Lower lobe of right lung (tissue), 2 donors: ENCODE data around the gene AUTS2. TPM values are rescaled to one million over a fixed set of nuclear protein-coding genes. Genes with fewer than 3 reads are reported as not detected.

Source experiments
- ATAC-seq, 2 donors: fragments of 200-7000 bp; cut with Tn5 transposase; one replicate each; pipeline ENCODE4 v1.9.1; 2020 to 2022; ENCODE audit warnings: mild to moderate bottlenecking in 2 of 2, moderate library complexity in 2 of 2
- DNase-seq: peaks from one replicate; pipeline ENCODE4 v3.0.0-alpha.2; 2020
- H3K27ac ChIP-seq: fragments of 200-600 bp; one replicate; pipeline ENCODE4 v1.8.0; 2022
- H3K27me3 ChIP-seq: fragments of 200-600 bp; one replicate; pipeline ENCODE4 v1.8.0; 2022; ENCODE audit warnings: low read depth
- H3K36me3 ChIP-seq: fragments of 200-600 bp; one replicate; pipeline ENCODE4 v1.8.0; 2022; ENCODE audit warnings: mild to moderate bottlenecking
- H3K4me1 ChIP-seq: fragments of 200-600 bp; one replicate; pipeline ENCODE4 v1.8.0; 2022
- H3K4me3 ChIP-seq: fragments of 200-600 bp; one replicate; pipeline ENCODE4 v1.8.0; 2022; ENCODE audit warnings: mild to moderate bottlenecking
- H3K9me3 ChIP-seq: fragments of 200-600 bp; one replicate; pipeline ENCODE4 v1.8.0; 2022
- intact Hi-C: fragments of 100-400 bp; cut with DNase I; formaldehyde crosslinking; loops from one replicate; pipeline ENCODE4 v1.11.0; 2022
- total RNA-seq: library from RNA; stranded (reverse); fragmentation: NEBNext Ultra II Directional; extraction: Animal tissue kit (Norgen Biotek cat#: 25700); gene quantifications from one replicate; pipeline ENCODE4 v1.2.1, GENCODE V29; 2021
- TF ChIP-seq, protein P1 (sequence below): fragments of 200-600 bp; IDR thresholded peaks from one replicate; pipeline ENCODE4 v1.8.0; 2022; ENCODE audit warnings: antibody characterized with exemption, mild to moderate bottlenecking
- donor health status: DM: no; HTN: yes; CAD: no; lungs with severe emphysema.

AUTS2 gene
- total RNA-seq, 1 donor from 2014 or later: 45.7 TPM

DNA sequence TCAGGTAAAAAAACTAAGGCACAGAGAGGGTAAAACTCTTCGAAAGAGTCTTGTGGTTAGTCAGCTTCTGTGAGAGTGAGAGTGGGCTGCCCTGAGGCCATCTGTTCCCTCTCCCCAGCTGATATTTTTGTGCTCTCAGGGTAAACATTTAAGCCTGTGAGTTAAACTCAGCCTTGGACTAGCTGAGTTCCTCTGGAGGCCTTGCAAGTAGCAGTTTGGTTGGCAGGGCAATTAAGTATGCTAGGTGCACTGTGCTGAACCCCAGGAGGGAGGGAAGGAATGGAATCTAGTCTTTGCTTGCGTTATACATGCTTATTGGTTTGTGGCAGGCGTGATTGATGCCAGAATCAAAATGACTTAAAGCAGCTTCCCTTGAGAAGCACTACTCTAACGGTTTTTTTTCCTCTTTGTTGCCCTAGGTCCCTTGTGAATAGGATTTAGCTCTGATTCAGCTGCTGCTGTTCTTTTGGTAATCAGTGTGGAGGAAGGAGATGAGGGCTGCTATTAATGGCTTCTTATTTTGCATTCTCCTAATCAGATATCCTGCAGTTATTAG is 140.2 kb downstream of the AUTS2 start:
- no peaks in the 10 kb centered on the region for H3K36me3 ChIP-seq
- DNase-seq (no peak), ATAC-seq (no peak)
- TF ChIP-seq, protein P1, sequence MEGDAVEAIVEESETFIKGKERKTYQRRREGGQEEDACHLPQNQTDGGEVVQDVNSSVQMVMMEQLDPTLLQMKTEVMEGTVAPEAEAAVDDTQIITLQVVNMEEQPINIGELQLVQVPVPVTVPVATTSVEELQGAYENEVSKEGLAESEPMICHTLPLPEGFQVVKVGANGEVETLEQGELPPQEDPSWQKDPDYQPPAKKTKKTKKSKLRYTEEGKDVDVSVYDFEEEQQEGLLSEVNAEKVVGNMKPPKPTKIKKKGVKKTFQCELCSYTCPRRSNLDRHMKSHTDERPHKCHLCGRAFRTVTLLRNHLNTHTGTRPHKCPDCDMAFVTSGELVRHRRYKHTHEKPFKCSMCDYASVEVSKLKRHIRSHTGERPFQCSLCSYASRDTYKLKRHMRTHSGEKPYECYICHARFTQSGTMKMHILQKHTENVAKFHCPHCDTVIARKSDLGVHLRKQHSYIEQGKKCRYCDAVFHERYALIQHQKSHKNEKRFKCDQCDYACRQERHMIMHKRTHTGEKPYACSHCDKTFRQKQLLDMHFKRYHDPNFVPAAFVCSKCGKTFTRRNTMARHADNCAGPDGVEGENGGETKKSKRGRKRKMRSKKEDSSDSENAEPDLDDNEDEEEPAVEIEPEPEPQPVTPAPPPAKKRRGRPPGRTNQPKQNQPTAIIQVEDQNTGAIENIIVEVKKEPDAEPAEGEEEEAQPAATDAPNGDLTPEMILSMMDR: no peak
- intact Hi-C loops: no loop called here
- peaks cover 9% of the 10 kb centered on the region for H3K4me1 ChIP-seq
- H3K9me3 ChIP-seq: no peaks in the 10 kb centered on the region
- H3K4me3 ChIP-seq: no peak overlapping the region
- H3K27me3 ChIP-seq: no peaks in the 10 kb centered on the region
- no peak overlapping the region for H3K27ac ChIP-seq

DNA sequence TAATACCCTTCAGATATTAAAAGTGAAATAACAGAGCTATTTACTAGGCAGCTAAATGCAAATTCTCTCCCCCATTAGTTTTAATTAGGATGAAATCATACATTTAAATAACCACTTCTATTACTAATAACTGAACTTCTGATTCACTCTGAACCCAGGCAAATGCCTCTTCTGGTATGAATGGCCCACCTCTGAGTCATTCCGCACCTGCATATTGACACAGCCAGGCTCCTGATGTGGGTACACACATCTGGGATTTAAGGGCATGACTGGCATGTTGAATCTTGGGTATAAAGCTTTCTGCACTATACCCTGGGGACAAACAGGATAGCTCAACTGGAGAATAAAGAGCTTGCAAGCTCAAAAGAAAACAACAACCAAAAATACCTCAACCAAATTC is 140.9 kb downstream of the AUTS2 start:
- Histone ChIP-seq H3K27ac (no peak overlapping the region), H3K27me3 (no peaks in the 10 kb centered on the region), H3K36me3 (no peaks in the 10 kb centered on the region), H3K4me3 (no peak overlapping the region), H3K4me1 (peaks cover 9% of the 10 kb centered on the region), H3K9me3 (no peaks in the 10 kb centered on the region)
- ATAC-seq: peak in 1 of 2 donors; percentile 60
- intact Hi-C loops: no loop called here
- no peak for DNase-seq
- TF ChIP-seq, protein P1: no peak

DNA sequence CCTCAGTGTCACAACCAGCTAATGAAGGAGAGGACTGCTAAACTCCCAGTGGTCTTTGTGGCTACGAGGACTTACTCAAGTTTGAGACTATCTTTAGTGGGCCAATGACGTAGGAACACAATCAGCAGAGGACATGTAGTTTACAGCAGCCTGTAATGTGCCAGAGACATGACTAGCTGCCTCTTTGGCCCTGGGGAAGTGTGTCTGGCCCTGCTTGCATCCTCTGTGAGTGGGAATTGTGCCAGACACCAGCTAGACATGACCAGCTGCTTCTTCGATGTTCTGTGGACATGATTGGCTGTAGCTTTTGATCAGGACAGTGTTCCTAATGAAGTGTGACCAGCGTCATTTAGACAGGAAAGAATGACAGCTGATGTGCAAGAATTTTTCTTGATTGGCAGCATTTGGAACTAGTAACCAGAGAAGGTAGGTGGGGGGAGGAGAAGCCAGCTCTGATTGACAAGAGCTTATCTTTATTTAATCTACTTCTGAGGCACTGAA is 141.7 kb downstream of the AUTS2 start:
- no peaks in the 10 kb centered on the region for H3K27me3 ChIP-seq
- no peak overlapping the region for H3K4me3 ChIP-seq
- H3K36me3 ChIP-seq: no peaks in the 10 kb centered on the region
- ATAC-seq (peak; percentile 50 to 55), DNase-seq (no peak)
- H3K4me1 ChIP-seq: peaks cover 9% of the 10 kb centered on the region
- no peaks in the 10 kb centered on the region for H3K9me3 ChIP-seq
- no peak overlapping the region for H3K27ac ChIP-seq
- TF ChIP-seq, protein P1: no peak
- intact Hi-C loops: no loop called here

DNA sequence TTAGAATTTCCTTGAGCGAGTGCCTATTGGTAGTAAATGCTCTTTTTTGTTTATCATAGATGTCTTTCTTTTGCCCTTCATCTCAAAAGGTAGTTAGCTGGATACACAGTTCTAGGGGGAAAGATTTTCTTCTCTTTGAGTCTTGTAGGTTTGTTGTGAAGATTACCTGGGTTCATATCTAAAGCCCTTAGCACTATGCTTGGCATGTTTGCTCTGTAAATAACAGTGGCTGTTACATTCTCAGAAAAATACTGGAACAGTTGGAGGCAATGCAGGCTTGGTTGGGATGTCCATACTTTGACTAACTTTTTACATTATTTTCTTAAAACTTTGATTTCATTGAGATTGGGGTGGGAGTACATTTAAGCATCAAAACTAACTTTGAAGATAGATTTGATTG is 144.0 kb downstream of the AUTS2 start:
- ATAC-seq: no peak
- Histone ChIP-seq H3K4me1 (peaks cover 9% of the 10 kb centered on the region), H3K4me3 (no peak overlapping the region), H3K27ac (no peak overlapping the region), H3K9me3 (no peaks in the 10 kb centered on the region), H3K36me3 (no peaks in the 10 kb centered on the region), H3K27me3 (no peaks in the 10 kb centered on the region)
- intact Hi-C loops: no loop called here
- TF ChIP-seq, protein P1: no peak
- no peak for DNase-seq

DNA sequence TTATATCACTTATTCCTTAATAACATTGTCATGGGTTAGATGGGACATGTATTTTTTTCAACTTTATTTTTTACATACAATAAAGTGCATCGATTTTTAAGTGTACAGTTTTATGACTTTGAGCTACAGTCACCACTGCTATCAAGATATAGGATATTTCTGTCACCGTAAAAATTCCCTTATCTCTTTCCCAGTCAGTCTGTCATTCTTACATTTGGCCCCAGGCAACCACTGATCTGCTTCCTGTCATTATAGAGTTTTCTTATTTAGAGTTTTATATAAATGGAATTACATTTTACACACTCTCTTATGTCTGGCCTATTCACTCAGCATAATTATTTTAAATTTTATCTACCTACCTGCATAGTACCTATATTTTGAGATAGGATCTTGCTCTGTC is 145.2 kb downstream of the AUTS2 start:
- intact Hi-C loops: no loop called here
- Histone ChIP-seq H3K27ac (no peak overlapping the region), H3K4me3 (no peak overlapping the region), H3K4me1 (peaks cover 9% of the 10 kb centered on the region), H3K36me3 (no peaks in the 10 kb centered on the region), H3K9me3 (no peaks in the 10 kb centered on the region), H3K27me3 (no peaks in the 10 kb centered on the region)
- TF ChIP-seq, protein P1: no peak
- no peak for ATAC-seq
- DNase-seq: no peak
